ENCODE results near the gene ARHGEF11. TPM values are rescaled to one million over a fixed set of nuclear protein-coding genes. Genes with fewer than 3 reads are reported as not detected.

ARHGEF11 gene
- total and polyA plus RNA-seq, 10 donors, result 3.4 to 65.3 (median 42.7) TPM

- no peaks in the 10 kb centered on the region for H3K27me3 ChIP-seq (replicated peaks in 1 of 7)
- H3K27ac ChIP-seq, result no peak overlapping the region
- intact Hi-C loops (cut with DNase I; ENCODE audit: low total_unique reads), result no loop called here
- 82 to 91% (median 87%) methylated on average over 11 of the region's 11 CpGs for WGBS, 5 donors
- H3K9me3 ChIP-seq, result no peaks in the 10 kb centered on the region
- H3K4me1 ChIP-seq, result no peaks in the 10 kb centered on the region
- H3K36me3 ChIP-seq, result peaks cover 0 to 100% (median 79%) of the 10 kb centered on the region in 6 donors
- DNase-seq, result no peak
- TF ChIP-seq POLR2A (IDR thresholded peaks at IDR 0.05) (no peak), POLR2AphosphoS5 (IDR thresholded peaks at IDR 0.05) (peak in 1 of 3 donors; percentile 25)
- no peak overlapping the region for H3K4me3 ChIP-seq
Measured at GRCh38 chr1:156945881-156946661, 99.5 kb downstream of the ARHGEF11 start.

- TF ChIP-seq POLR2AphosphoS5 (IDR thresholded peaks at IDR 0.05) (no peak), POLR2A (IDR thresholded peaks at IDR 0.05) (no peak), CTCF (IDR thresholded peaks at IDR 0.05 in 8 of 11, conservative IDR thresholded peaks at IDR 0.05 in 3 of 11) (no peak)
- Histone ChIP-seq H3K27ac (no peak overlapping the region), H3K9me3 (no peaks in the 10 kb centered on the region), H3K4me1 (no peaks in the 10 kb centered on the region), H3K36me3 (peaks cover 0 to 100% (median 81%) of the 10 kb centered on the region in 6 donors), H3K27me3 (replicated peaks in 1 of 7) (no peaks in the 10 kb centered on the region), H3K4me3 (no peak overlapping the region)
- DNase-seq, result peak; percentile 42
- 95 to 96% (median 95%) methylated on average over 8 of the region's 8 CpGs for WGBS, 5 donors
- intact Hi-C loops (cut with DNase I; ENCODE audit: low total_unique reads), result no loop called here
Measured at GRCh38 chr1:156944848-156945247, 100.7 kb downstream of the ARHGEF11 start.

- intact Hi-C loops (cut with DNase I; ENCODE audit: low total_unique reads), result no loop called here
- H3K36me3 ChIP-seq, result peaks cover 0 to 100% (median 84%) of the 10 kb centered on the region in 6 donors
- TF ChIP-seq POLR2A (IDR thresholded peaks at IDR 0.05), result no peak
- TF ChIP-seq POLR2AphosphoS5 (IDR thresholded peaks at IDR 0.05), result no peak
- no peak for TF ChIP-seq CTCF (IDR thresholded peaks at IDR 0.05 in 8 of 11, conservative IDR thresholded peaks at IDR 0.05 in 3 of 11)
- DNase-seq, result no peak
- H3K4me1 ChIP-seq, result no peaks in the 10 kb centered on the region
- no peaks in the 10 kb centered on the region for H3K9me3 ChIP-seq
- H3K27ac ChIP-seq, result no peak overlapping the region
- H3K27me3 ChIP-seq (replicated peaks in 1 of 7), result no peaks in the 10 kb centered on the region
- H3K4me3 ChIP-seq, result no peak overlapping the region
- WGBS, 5 donors, result 90 to 98% (median 94%) methylated on average over 1 of the region's 1 CpG
Measured at GRCh38 chr1:156944268-156944667, 101.3 kb downstream of the ARHGEF11 start.

- H3K36me3 ChIP-seq, result peaks cover 0 to 100% (median 86%) of the 10 kb centered on the region in 6 donors
- WGBS, 5 donors, result 76 to 96% (median 88%) methylated on average over 2 to 3 of the region's 3 CpGs
- H3K27me3 ChIP-seq (replicated peaks in 1 of 7), result no peaks in the 10 kb centered on the region
- H3K4me3 ChIP-seq, result no peak overlapping the region
- H3K27ac ChIP-seq, result no peak overlapping the region
- TF ChIP-seq POLR2AphosphoS5 (IDR thresholded peaks at IDR 0.05) (no peak), POLR2A (IDR thresholded peaks at IDR 0.05) (no peak), CTCF (IDR thresholded peaks at IDR 0.05 in 8 of 11, conservative IDR thresholded peaks at IDR 0.05 in 3 of 11) (no peak)
- no peaks in the 10 kb centered on the region for H3K4me1 ChIP-seq
- no peaks in the 10 kb centered on the region for H3K9me3 ChIP-seq
- peak; percentile 42 for DNase-seq
- intact Hi-C loops (cut with DNase I; ENCODE audit: low total_unique reads), result no loop called here
Measured at GRCh38 chr1:156943756-156944155, 101.8 kb downstream of the ARHGEF11 start.

Data from spleen (tissue), 11 donors.